GM12873 (cell line): ENCODE data around the gene GAR1.

Experiments
- TF ChIP-seq, protein P1 (sequence below): IDR thresholded peaks from 2 replicates; pipeline ENCODE4 v1.5.1; 2012; ENCODE audit warnings: low read depth, mild to moderate bottlenecking, moderate library complexity, low read length, control low read depth; ENCODE audit not compliant: insufficient read depth; ENCODE audit errors: missing control alignments

Gene GAR1

GRCh38 chr4:109847896-109848442, 32.4 kb downstream of the GAR1 start, which contains the start of gene LRIT3:
TSS of gene LRIT3 (plus strand) at chr4:109848107. CDS start at chr4:109848202, 95 bp downstream.
- TF ChIP-seq, protein P1, sequence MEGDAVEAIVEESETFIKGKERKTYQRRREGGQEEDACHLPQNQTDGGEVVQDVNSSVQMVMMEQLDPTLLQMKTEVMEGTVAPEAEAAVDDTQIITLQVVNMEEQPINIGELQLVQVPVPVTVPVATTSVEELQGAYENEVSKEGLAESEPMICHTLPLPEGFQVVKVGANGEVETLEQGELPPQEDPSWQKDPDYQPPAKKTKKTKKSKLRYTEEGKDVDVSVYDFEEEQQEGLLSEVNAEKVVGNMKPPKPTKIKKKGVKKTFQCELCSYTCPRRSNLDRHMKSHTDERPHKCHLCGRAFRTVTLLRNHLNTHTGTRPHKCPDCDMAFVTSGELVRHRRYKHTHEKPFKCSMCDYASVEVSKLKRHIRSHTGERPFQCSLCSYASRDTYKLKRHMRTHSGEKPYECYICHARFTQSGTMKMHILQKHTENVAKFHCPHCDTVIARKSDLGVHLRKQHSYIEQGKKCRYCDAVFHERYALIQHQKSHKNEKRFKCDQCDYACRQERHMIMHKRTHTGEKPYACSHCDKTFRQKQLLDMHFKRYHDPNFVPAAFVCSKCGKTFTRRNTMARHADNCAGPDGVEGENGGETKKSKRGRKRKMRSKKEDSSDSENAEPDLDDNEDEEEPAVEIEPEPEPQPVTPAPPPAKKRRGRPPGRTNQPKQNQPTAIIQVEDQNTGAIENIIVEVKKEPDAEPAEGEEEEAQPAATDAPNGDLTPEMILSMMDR: no peak

DNA sequence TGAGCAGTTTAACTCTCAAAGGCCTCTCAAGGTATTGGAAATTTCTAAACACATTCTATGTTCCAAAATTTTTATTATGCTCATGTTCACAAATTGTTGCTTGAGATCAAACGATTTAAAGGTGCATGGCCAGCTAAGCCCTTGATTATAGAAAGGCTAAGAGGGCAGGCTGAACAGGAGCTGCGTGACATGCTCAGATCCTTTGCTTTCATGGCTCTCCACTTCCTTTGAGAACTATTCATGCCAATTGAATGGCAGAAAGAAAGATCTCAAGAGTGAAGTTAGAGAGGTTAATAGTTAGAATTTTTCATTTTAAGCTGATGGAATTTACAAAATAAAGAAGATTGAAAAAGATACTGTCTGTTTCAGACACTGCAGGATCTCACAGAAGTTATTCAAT, 32.9 kb downstream of the GAR1 start:
- TF ChIP-seq, protein P1: no peak

- TF ChIP-seq, protein P1: no peak
Observed at GRCh38 chr4:109850601-109851000, 35.0 kb downstream of the GAR1 start.

DNA sequence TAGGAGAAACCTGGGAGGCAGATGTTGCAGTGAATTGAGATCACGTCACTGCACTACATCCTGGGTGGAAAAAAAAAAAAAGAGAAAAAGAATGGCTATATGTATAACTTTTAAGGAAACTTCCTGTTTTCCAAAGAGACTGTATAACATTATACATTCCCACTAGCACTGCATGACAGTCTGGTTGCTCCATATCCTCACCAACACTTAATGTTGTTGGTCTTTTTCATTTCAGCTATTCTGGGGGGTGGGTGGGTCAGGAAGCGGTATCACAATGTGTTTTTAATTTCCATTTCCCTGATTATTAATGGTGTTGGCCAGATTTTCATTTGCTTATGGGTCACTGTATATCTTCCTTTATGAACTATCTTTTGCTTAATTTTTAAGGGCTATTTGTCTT, 45.7 kb downstream of the GAR1 start:
- TF ChIP-seq, protein P1: no peak

DNA sequence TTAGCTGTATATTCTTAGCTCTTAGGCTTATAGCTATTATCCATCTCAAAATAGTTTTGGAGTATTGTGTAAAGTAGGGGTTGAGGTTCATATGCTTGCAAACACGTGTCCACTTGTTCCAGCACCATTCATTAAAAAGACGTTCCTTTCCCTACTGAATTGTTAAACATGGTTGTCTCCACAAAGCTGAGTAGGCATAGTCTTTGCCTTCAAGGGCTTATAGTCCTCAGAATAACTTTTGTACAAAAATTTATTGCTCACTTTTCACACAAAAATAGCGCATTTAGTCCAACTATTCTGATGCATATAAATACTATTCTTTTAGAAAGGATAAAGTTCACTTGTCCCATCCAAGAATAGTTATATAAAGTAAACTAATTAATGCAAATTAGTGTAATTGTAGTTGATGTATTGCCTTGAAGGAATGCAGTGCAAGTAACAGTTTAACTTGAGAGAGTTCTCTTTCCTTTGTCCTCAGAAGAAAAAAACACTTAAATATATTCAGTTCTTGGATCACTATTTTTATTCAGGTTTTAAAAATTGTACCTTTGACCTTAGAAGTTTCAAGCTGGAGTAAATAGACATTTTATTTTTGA, 46.5 kb downstream of the GAR1 start:
- TF ChIP-seq, protein P1: no peak

GRCh38 chr4:109864134-109864533, 48.6 kb downstream of the GAR1 start:
- TF ChIP-seq, protein P1: no peak

- TF ChIP-seq, protein P1: no peak
Observed at GRCh38 chr4:109870061-109870460, 54.5 kb downstream of the GAR1 start.
